ENCODE data around the gene TCN2. TPM values are rescaled to one million over a fixed set of nuclear protein-coding genes. Genes with fewer than 3 reads are reported as not detected.

Gene TCN2
- total RNA-seq, 2 experiments from 2014 or later: 3.8 TPM; not detected in 1

- BruUV-seq (replicated peaks): no TSS peak
- CTCF ChIA-PET (ENCODE audit: unreplicated experiment): no interaction called here
- Histone ChIP-seq H3K27ac (ENCODE audit: low read depth, low read length, poor library complexity, severe bottlenecking) (no peak overlapping the region), H3K4me3 (ENCODE audit: low read depth, low read length, poor library complexity, severe bottlenecking) (no peak overlapping the region), H3K79me2 (ENCODE audit: insufficient read depth, low read depth, low read length) (no peaks in the 10 kb centered on the region), H3K9me3 (ENCODE audit: low read length) (no peaks in the 10 kb centered on the region), H4K20me1 (ENCODE audit: insufficient read depth, low read length) (no peaks in the 10 kb centered on the region), H3K4me1 (ENCODE audit: insufficient read depth, low read length, poor library complexity, severe bottlenecking) (peaks cover 8% of the 10 kb centered on the region), H3K36me3 (ENCODE audit: insufficient read depth, low read length) (no peaks in the 10 kb centered on the region), H3K9me2 (ENCODE audit: insufficient read depth, low read length) (no peaks in the 10 kb centered on the region), H3K4me2 (ENCODE audit: low read length) (no peak overlapping the region), H2AFZ (ENCODE audit: low read length) (no peak overlapping the region)
- intact Hi-C loops (cut with micrococcal nuclease; ENCODE audit: unreplicated experiment): no loop called here
- no peak for DNase-seq (ENCODE audit: low spot score)
- TF ChIP-seq CTCF (conservative IDR thresholded peaks at IDR 0.05; ENCODE audit: low read length) (no peak), EZH2phosphoT487 (IDR thresholded peaks at IDR 0.05; ENCODE audit: borderline replicate concordance, low read depth, low read length) (no peak)
- POLR2A ChIA-PET: no interaction called here
Observed at GRCh38 chr22:30671071-30671470, 64.1 kb downstream of the TCN2 start.

- Histone ChIP-seq H3K79me2 (ENCODE audit: insufficient read depth, low read depth, low read length) (no peaks in the 10 kb centered on the region), H2AFZ (ENCODE audit: low read length) (no peak overlapping the region), H3K27ac (ENCODE audit: low read depth, low read length, poor library complexity, severe bottlenecking) (no peak overlapping the region), H3K4me1 (ENCODE audit: insufficient read depth, low read length, poor library complexity, severe bottlenecking) (peaks cover 2% of the 10 kb centered on the region), H4K20me1 (ENCODE audit: insufficient read depth, low read length) (no peaks in the 10 kb centered on the region), H3K36me3 (ENCODE audit: insufficient read depth, low read length) (no peaks in the 10 kb centered on the region), H3K9me3 (ENCODE audit: low read length) (no peaks in the 10 kb centered on the region), H3K4me2 (ENCODE audit: low read length) (no peak overlapping the region), H3K4me3 (ENCODE audit: low read depth, low read length, poor library complexity, severe bottlenecking) (no peak overlapping the region), H3K9me2 (ENCODE audit: insufficient read depth, low read length) (no peaks in the 10 kb centered on the region)
- no TSS peak for BruUV-seq (replicated peaks)
- TF ChIP-seq CTCF (conservative IDR thresholded peaks at IDR 0.05; ENCODE audit: low read length) (no peak), EZH2phosphoT487 (IDR thresholded peaks at IDR 0.05; ENCODE audit: borderline replicate concordance, low read depth, low read length) (no peak)
- ChIA-PET CTCF (ENCODE audit: unreplicated experiment) (no interaction called here), POLR2A (no interaction called here)
- DNase-seq (ENCODE audit: low spot score): no peak
- intact Hi-C loops (cut with micrococcal nuclease; ENCODE audit: unreplicated experiment): no loop called here
Observed at GRCh38 chr22:30673136-30673535, 66.2 kb downstream of the TCN2 start.

- Histone ChIP-seq H3K79me2 (ENCODE audit: insufficient read depth, low read depth, low read length) (no peaks in the 10 kb centered on the region), H2AFZ (ENCODE audit: low read length) (no peak overlapping the region), H3K9me3 (ENCODE audit: low read length) (no peaks in the 10 kb centered on the region), H3K36me3 (ENCODE audit: insufficient read depth, low read length) (no peaks in the 10 kb centered on the region), H3K9me2 (ENCODE audit: insufficient read depth, low read length) (no peaks in the 10 kb centered on the region), H4K20me1 (ENCODE audit: insufficient read depth, low read length) (no peaks in the 10 kb centered on the region), H3K4me3 (ENCODE audit: low read depth, low read length, poor library complexity, severe bottlenecking) (no peak overlapping the region), H3K4me1 (ENCODE audit: insufficient read depth, low read length, poor library complexity, severe bottlenecking) (no peaks in the 10 kb centered on the region), H3K4me2 (ENCODE audit: low read length) (no peak overlapping the region), H3K27ac (ENCODE audit: low read depth, low read length, poor library complexity, severe bottlenecking) (no peak overlapping the region)
- POLR2A ChIA-PET: no interaction called here
- CTCF ChIA-PET (ENCODE audit: unreplicated experiment): no interaction called here
- BruUV-seq (replicated peaks): no TSS peak
- TF ChIP-seq EZH2phosphoT487 (IDR thresholded peaks at IDR 0.05; ENCODE audit: borderline replicate concordance, low read depth, low read length) (no peak), CTCF (conservative IDR thresholded peaks at IDR 0.05; ENCODE audit: low read length) (no peak)
- intact Hi-C loops (cut with micrococcal nuclease; ENCODE audit: unreplicated experiment): no loop called here
- no peak for DNase-seq (ENCODE audit: low spot score)
Observed at GRCh38 chr22:30674482-30674881, 67.5 kb downstream of the TCN2 start.
